Natural killer cell (primary cell): ENCODE data around the gene S100A12. TPM values are rescaled to one million over a fixed set of nuclear protein-coding genes. Genes with fewer than 3 reads are reported as not detected.

Experiments
- ATAC-seq, 3 donors: fragments of 150-1000 bp in 2 of 3; fragments of 200-7000 bp in 1 of 3; cut with Tn5 transposase; 1 replicate in 1 of 3; 2 replicates in 2 of 3; pipeline ENCODE4 v1.10.0; 2021; ENCODE audit warnings: mild to moderate bottlenecking in 2 of 3, moderate library complexity in 2 of 3
- DNase-seq, 2 donors: peaks; one replicate each; pipeline versions ENCODE4 v3.0.0 to v3.0.0-alpha.2; 2013 to 2021; ENCODE audit warnings: mixed read lengths in 1 of 2
- H3K27ac ChIP-seq: one replicate; pipeline ENCODE4 v1.5.1; 2013; ENCODE audit warnings: mild to moderate bottlenecking, low read length
- H3K27me3 ChIP-seq: one replicate; pipeline ENCODE4 v1.6.1; 2013; ENCODE audit warnings: low read length; ENCODE audit not compliant: control insufficient read depth, insufficient read depth
- H3K36me3 ChIP-seq: one replicate; pipeline ENCODE4 v1.6.1; 2013; ENCODE audit warnings: low read length; ENCODE audit not compliant: control insufficient read depth, insufficient read depth
- H3K4me1 ChIP-seq: one replicate; pipeline ENCODE4 v1.6.1; 2013; ENCODE audit warnings: low read length; ENCODE audit not compliant: control insufficient read depth, insufficient read depth
- H3K4me3 ChIP-seq: one replicate; pipeline ENCODE4 v1.5.1; 2013; ENCODE audit warnings: low read length
- H3K9me3 ChIP-seq: one replicate; pipeline ENCODE4 v1.6.1; 2013; ENCODE audit warnings: low read length; ENCODE audit not compliant: control insufficient read depth, insufficient read depth
- H3K27ac Mint-ChIP-seq, 2 donors: one replicate each; pipeline ENCODE4 v1.8.0; 2022; ENCODE audit warnings: mild to moderate bottlenecking in 2 of 2, mixed read lengths in 2 of 2, moderate library complexity in 1 of 2
- H3K27me3 Mint-ChIP-seq, 2 donors: one replicate each; pipeline ENCODE4 v1.8.0; 2022; ENCODE audit warnings: low read depth in 2 of 2, mixed read lengths in 2 of 2
- H3K36me3 Mint-ChIP-seq: one replicate; pipeline ENCODE4 v1.8.0; 2022; ENCODE audit warnings: mixed read lengths
- H3K4me1 Mint-ChIP-seq, 2 donors: one replicate each; pipeline ENCODE4 v1.8.0; 2022; ENCODE audit warnings: mixed read lengths in 2 of 2
- H3K4me3 Mint-ChIP-seq: one replicate; pipeline ENCODE4 v1.8.0; 2022; ENCODE audit warnings: mild to moderate bottlenecking, moderate library complexity, mixed read lengths
- H3K9me3 Mint-ChIP-seq, 2 donors: one replicate each; pipeline ENCODE4 v1.8.0; 2022; ENCODE audit warnings: mixed read lengths in 2 of 2
- WGBS: methylation state at CpG from one replicate; pipeline ENCODE4 v1.1.7; 2013; ENCODE audit warnings: missing lambda C conversion rate; ENCODE audit not compliant: insufficient coverage; 5-methylcytosine and 5-hydroxymethylcytosine counted together
- intact Hi-C: fragments of 100-400 bp; cut with micrococcal nuclease; formaldehyde crosslinking; loops from one replicate; pipeline ENCODE4 v1.14.2; 2022
- total RNA-seq, 4 donors: library from RNA; stranded (reverse); fragments of 120-200 nt in 1 of 4; gene quantifications; one replicate each; pipeline versions ENCODE4 v1.2.3 to v1.2.4, GENCODE V29; 2013 to 2022
- TF ChIP-seq, protein P1 (sequence below): fragments of 200-600 bp; IDR thresholded peaks from one replicate; pipeline ENCODE4 v1.8.0; 2022; ENCODE audit warnings: antibody characterized with exemption

S100A12 gene
- total RNA-seq, 3 donors from 2014 or later (not counting 1 experiment from before 2014, with no cell fraction given): 11.4 to 20.4 TPM; not detected in 1

DNA sequence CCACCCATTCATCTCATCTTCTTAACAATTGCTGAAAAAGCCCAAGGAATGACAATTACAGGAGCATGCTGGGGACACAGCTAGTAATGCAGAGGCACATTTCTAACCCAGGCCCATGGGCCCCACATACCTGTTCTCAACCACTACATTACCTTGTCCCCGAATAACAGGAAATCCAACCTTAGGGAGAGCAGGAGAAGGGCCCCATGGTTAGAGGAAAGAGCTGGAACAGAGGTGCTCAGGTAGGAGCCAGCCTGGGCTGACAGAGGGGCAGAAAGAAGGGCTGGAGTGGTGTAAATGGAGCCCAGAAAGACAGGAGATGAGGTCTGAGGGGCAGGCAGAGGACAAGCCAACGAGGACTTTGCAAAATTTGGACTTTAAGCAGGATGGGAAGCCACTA is 26.8 kb upstream of the S100A12 start:
- Mint-ChIP-seq H3K4me1 (no peaks in the 10 kb centered on the region), H3K27ac (no peak overlapping the region), H3K4me3 (no peak overlapping the region), H3K36me3 (no peaks in the 10 kb centered on the region), H3K27me3 (peaks cover 0 to 15% of the 10 kb centered on the region in 2 donors), H3K9me3 (no peaks in the 10 kb centered on the region)
- H3K36me3 ChIP-seq: no peaks in the 10 kb centered on the region
- H3K27ac ChIP-seq: no peak overlapping the region
- H3K4me3 ChIP-seq: no peak overlapping the region
- no peak for DNase-seq
- WGBS: 72% methylated on average over 2 of the region's 2 CpGs
- H3K9me3 ChIP-seq: no peaks in the 10 kb centered on the region
- TF ChIP-seq, protein P1, sequence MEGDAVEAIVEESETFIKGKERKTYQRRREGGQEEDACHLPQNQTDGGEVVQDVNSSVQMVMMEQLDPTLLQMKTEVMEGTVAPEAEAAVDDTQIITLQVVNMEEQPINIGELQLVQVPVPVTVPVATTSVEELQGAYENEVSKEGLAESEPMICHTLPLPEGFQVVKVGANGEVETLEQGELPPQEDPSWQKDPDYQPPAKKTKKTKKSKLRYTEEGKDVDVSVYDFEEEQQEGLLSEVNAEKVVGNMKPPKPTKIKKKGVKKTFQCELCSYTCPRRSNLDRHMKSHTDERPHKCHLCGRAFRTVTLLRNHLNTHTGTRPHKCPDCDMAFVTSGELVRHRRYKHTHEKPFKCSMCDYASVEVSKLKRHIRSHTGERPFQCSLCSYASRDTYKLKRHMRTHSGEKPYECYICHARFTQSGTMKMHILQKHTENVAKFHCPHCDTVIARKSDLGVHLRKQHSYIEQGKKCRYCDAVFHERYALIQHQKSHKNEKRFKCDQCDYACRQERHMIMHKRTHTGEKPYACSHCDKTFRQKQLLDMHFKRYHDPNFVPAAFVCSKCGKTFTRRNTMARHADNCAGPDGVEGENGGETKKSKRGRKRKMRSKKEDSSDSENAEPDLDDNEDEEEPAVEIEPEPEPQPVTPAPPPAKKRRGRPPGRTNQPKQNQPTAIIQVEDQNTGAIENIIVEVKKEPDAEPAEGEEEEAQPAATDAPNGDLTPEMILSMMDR: no peak
- no peaks in the 10 kb centered on the region for H3K27me3 ChIP-seq
- H3K4me1 ChIP-seq: peaks cover 2% of the 10 kb centered on the region
- intact Hi-C loops: no loop called here
- no peak for ATAC-seq

DNA sequence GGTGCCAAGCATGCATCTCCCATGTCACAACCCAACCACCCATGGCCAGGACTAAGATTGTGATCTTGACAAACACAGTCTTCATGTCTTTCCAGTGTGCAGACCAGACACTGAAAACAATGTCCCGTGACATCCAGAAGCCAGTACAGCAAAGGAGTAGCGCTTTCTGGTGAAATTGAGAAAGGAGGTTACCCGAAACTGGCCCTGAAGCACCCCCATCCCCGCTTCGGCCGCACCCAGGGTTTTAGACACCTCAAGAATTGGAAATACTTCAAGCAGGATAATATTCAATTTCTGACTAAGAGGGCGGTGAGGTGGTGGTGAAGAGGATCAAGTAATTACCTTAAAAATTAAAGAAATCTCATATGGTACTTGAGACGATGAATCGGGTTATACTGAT is 26.0 kb upstream of the S100A12 start:
- intact Hi-C loops: no loop called here

GRCh38 chr1:153400244-153400643 is 24.8 kb upstream of the S100A12 start:
- H3K36me3 Mint-ChIP-seq: no peaks in the 10 kb centered on the region
- Histone ChIP-seq H3K4me1 (peaks cover 2% of the 10 kb centered on the region), H3K27me3 (no peaks in the 10 kb centered on the region), H3K27ac (no peak overlapping the region), H3K9me3 (no peaks in the 10 kb centered on the region), H3K4me3 (no peak overlapping the region), H3K36me3 (no peaks in the 10 kb centered on the region)
- ATAC-seq (no peak), DNase-seq (no peak)
- TF ChIP-seq, protein P1: no peak
- WGBS: 79% methylated on average over 5 of the region's 5 CpGs
- no peaks in the 10 kb centered on the region for H3K4me1 Mint-ChIP-seq
- no peaks in the 10 kb centered on the region for H3K9me3 Mint-ChIP-seq
- no peak overlapping the region for H3K4me3 Mint-ChIP-seq
- intact Hi-C loops: no loop called here
- H3K27ac Mint-ChIP-seq: no peak overlapping the region
- H3K27me3 Mint-ChIP-seq: peaks cover 2 to 8% of the 10 kb centered on the region in 2 donors

More for the DNA sequence above, 26.0 kb upstream of the S100A12 start:
- Histone ChIP-seq H3K4me3 (no peak overlapping the region), H3K27ac (no peak overlapping the region), H3K9me3 (no peaks in the 10 kb centered on the region), H3K27me3 (no peaks in the 10 kb centered on the region), H3K4me1 (peaks cover 2% of the 10 kb centered on the region), H3K36me3 (no peaks in the 10 kb centered on the region)
- TF ChIP-seq, protein P1: no peak
- H3K9me3 Mint-ChIP-seq: no peaks in the 10 kb centered on the region
- no peak for ATAC-seq
- H3K27me3 Mint-ChIP-seq: peaks cover 0 to 13% of the 10 kb centered on the region in 2 donors
- H3K27ac Mint-ChIP-seq: no peak overlapping the region
- no peak for DNase-seq
- WGBS: 80% methylated on average over 7 of the region's 9 CpGs
- H3K4me3 Mint-ChIP-seq: no peak overlapping the region
- H3K36me3 Mint-ChIP-seq: no peaks in the 10 kb centered on the region
- no peaks in the 10 kb centered on the region for H3K4me1 Mint-ChIP-seq

- H3K36me3 Mint-ChIP-seq: no peaks in the 10 kb centered on the region
- H3K4me3 ChIP-seq: no peak overlapping the region
- H3K27ac ChIP-seq: no peak overlapping the region
- no peak overlapping the region for H3K27ac Mint-ChIP-seq
- no peaks in the 10 kb centered on the region for H3K4me1 Mint-ChIP-seq
- H3K9me3 ChIP-seq: no peaks in the 10 kb centered on the region
- H3K4me3 Mint-ChIP-seq: no peak overlapping the region
- TF ChIP-seq, protein P1: no peak
- H3K27me3 ChIP-seq: no peaks in the 10 kb centered on the region
- ATAC-seq: no peak
- WGBS: 89% methylated on average over 7 of the region's 7 CpGs
- H3K27me3 Mint-ChIP-seq: peaks cover 4 to 8% of the 10 kb centered on the region in 2 donors
- no peak for DNase-seq
- no peaks in the 10 kb centered on the region for H3K36me3 ChIP-seq
- intact Hi-C loops: no loop called here
- H3K9me3 Mint-ChIP-seq: no peaks in the 10 kb centered on the region
- no peaks in the 10 kb centered on the region for H3K4me1 ChIP-seq
Measured at GRCh38 chr1:153399401-153400055, 24.1 kb upstream of the S100A12 start.
